OCI-LY7 (cell line): ENCODE measurements around the gene NOM1. TPM values are rescaled to one million over a fixed set of nuclear protein-coding genes. Genes with fewer than 3 reads are reported as not detected.
"Not testable (repeated sequence)": the region's sequence is repeated elsewhere in the genome, so short reads cannot be mapped to it uniquely, and the experiment has no call there.

ENCODE experiments used
- BruUV-seq: library from RNA; stranded (reverse); fragments of 400-500 nt; replicated peaks from 2 replicates; lab custom pipeline; 2021; lab: Mats Ljungman, UMichigan
- CTCF ChIA-PET: fragments of 300-600 bp; sonication (Branson Sonifier 250); formaldehyde crosslinking; loops from one replicate; lab custom pipeline; 2022; ENCODE audit warnings: antibody characterized with exemption; ENCODE audit not compliant: unreplicated experiment; lab: Charles Lee
- POLR2A ChIA-PET: fragments of 300-600 bp; sonication (Branson Sonifier 250); formaldehyde crosslinking; loops from one replicate; lab custom pipeline; 2022; ENCODE audit warnings: antibody characterized with exemption; lab: Charles Lee
- DNase-seq: peaks from one replicate; pipeline ENCODE4 v3.0.0-alpha.2; 2015; ENCODE audit warnings: low spot score
- H2AFZ ChIP-seq: fragments of 200-600 bp; sonication (generic), shearing (Covaris generic); 2 replicates; pipeline ENCODE4 v1.6.1; 2014; ENCODE audit warnings: mild to moderate bottlenecking, antibody characterized with exemption, low read length, moderate library complexity
- H3K27ac ChIP-seq: fragments of 200-600 bp; sonication (generic); 2 replicates; pipeline ENCODE4 v1.5.1; 2014; ENCODE audit warnings: mixed run types, low read depth, mild to moderate bottlenecking, moderate library complexity, low read length, inconsistent platforms; ENCODE audit not compliant: poor library complexity, severe bottlenecking
- H3K36me3 ChIP-seq: fragments of 200-600 bp; sonication (generic); 2 replicates; pipeline ENCODE4 v1.6.1; 2014; ENCODE audit warnings: mild to moderate bottlenecking, antibody characterized with exemption, low read length, moderate library complexity, mixed read lengths; ENCODE audit not compliant: insufficient read depth
- H3K4me1 ChIP-seq: fragments of 200-600 bp; sonication (generic); 2 replicates; pipeline ENCODE4 v1.5.1; 2014; ENCODE audit warnings: mild to moderate bottlenecking, low read length; ENCODE audit not compliant: insufficient read depth, poor library complexity, severe bottlenecking
- H3K4me2 ChIP-seq: fragments of 200-600 bp; sonication (generic); 2 replicates; pipeline ENCODE4 v1.6.1; 2014; ENCODE audit warnings: mild to moderate bottlenecking, low read length
- H3K4me3 ChIP-seq: fragments of 200-600 bp; sonication (generic); 2 replicates; pipeline ENCODE4 v1.5.1; 2014; ENCODE audit warnings: mild to moderate bottlenecking, low read depth, low read length; ENCODE audit not compliant: poor library complexity, severe bottlenecking
- H3K79me2 ChIP-seq: fragments of 200-600 bp; sonication (generic); 2 replicates; pipeline ENCODE4 v1.6.1; 2016; ENCODE audit warnings: low read depth, mild to moderate bottlenecking, low read length, moderate library complexity, mixed read lengths; ENCODE audit not compliant: insufficient read depth
- H3K9me2 ChIP-seq: fragments of 200-600 bp; sonication (generic); 2 replicates; pipeline ENCODE4 v1.6.1; 2016; ENCODE audit warnings: mild to moderate bottlenecking, low read length, mixed read lengths; ENCODE audit not compliant: insufficient read depth
- H3K9me3 ChIP-seq: fragments of 200-600 bp; sonication (generic); 2 replicates; pipeline ENCODE4 v1.6.1; 2014; ENCODE audit warnings: mild to moderate bottlenecking, mixed run types, low read length, mixed read lengths
- H4K20me1 ChIP-seq: fragments of 200-600 bp; sonication (generic); 2 replicates; pipeline ENCODE4 v1.6.1; 2014; ENCODE audit warnings: mild to moderate bottlenecking, antibody characterized with exemption, low read length, moderate library complexity, mixed read lengths; ENCODE audit not compliant: insufficient read depth
- EZH2phosphoT487 ChIP-seq: fragments of 200-600 bp; sonication (generic); IDR thresholded peaks from 2 replicates; pipeline ENCODE4 v1.6.1; 2018; ENCODE audit warnings: low read depth, borderline replicate concordance, mild to moderate bottlenecking, mixed run types, antibody characterized with exemption, low read length, moderate library complexity, mixed read lengths
- intact Hi-C: fragments of 100-400 bp; cut with micrococcal nuclease; formaldehyde crosslinking; loops from one replicate; pipeline ENCODE4 v1.10.0; 2022; ENCODE audit not compliant: unreplicated experiment
- total RNA-seq, 2 experiments: library from RNA; depleted of rRNA in 1 of 2; stranded (reverse); fragments of >200 nt in 1 of 2; shearing (Covaris generic) in 1 of 2; gene quantifications; 2 replicates each; pipeline ENCODE4 v1.2.3, GENCODE V29; 2014 to 2022
- TF ChIP-seq, protein P1 (sequence below): fragments of 200-600 bp; sonication (generic); conservative IDR thresholded peaks from 2 replicates; pipeline ENCODE4 v1.5.1; 2014; ENCODE audit warnings: mild to moderate bottlenecking, antibody characterized with exemption, low read length, moderate library complexity, mixed read lengths

Gene NOM1
- total RNA-seq, 2 experiments from 2014 or later, result 40.2 to 59.9 TPM

DNA sequence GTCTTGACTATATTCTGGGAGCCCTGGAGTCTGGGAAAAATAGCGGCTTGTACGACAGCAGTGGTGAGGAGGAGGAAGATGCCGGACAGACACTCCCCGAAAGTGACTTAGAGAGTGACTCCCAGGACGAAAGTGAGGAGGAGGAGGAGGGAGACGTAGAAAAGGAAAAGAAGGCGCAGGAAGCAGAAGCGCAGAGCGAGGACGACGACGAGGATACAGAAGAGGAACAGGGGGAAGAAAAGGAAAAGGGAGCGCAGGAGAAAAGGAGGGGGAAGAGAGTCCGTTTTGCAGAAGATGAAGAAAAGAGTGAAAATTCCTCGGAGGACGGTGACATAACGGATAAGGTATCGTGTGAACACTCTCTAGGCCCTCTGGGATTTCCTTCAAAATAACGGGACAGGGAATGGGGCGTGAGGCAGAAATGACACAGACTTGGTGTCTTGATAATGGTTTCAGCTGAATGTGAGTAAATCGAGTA, 908 bp downstream of the NOM1 start:
- BruUV-seq, result no TSS peak
- peak overlapping the region; percentile 62 for H3K27ac ChIP-seq
- TF ChIP-seq, protein P1, sequence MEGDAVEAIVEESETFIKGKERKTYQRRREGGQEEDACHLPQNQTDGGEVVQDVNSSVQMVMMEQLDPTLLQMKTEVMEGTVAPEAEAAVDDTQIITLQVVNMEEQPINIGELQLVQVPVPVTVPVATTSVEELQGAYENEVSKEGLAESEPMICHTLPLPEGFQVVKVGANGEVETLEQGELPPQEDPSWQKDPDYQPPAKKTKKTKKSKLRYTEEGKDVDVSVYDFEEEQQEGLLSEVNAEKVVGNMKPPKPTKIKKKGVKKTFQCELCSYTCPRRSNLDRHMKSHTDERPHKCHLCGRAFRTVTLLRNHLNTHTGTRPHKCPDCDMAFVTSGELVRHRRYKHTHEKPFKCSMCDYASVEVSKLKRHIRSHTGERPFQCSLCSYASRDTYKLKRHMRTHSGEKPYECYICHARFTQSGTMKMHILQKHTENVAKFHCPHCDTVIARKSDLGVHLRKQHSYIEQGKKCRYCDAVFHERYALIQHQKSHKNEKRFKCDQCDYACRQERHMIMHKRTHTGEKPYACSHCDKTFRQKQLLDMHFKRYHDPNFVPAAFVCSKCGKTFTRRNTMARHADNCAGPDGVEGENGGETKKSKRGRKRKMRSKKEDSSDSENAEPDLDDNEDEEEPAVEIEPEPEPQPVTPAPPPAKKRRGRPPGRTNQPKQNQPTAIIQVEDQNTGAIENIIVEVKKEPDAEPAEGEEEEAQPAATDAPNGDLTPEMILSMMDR, result no peak
- peaks cover 48% of the 10 kb centered on the region for H3K36me3 ChIP-seq
- H3K4me2 ChIP-seq, result peak overlapping the region; percentile 79
- DNase-seq, result no peak
- peaks cover 36% of the 10 kb centered on the region for H4K20me1 ChIP-seq
- H3K9me2 ChIP-seq, result no peaks in the 10 kb centered on the region
- peak overlapping the region; percentile 82 for H3K4me3 ChIP-seq
- H3K9me3 ChIP-seq, result peaks cover 5% of the 10 kb centered on the region; the same call in 1 of the 2 replicates
- peaks cover 25% of the 10 kb centered on the region for H3K4me1 ChIP-seq
- peaks cover 60% of the 10 kb centered on the region for H3K79me2 ChIP-seq
- no peak overlapping the region; the same call in 1 of the 2 replicates for H2AFZ ChIP-seq
- CTCF ChIA-PET, result interaction anchor here (0.5 to 1.0 kb wide), 2 partner anchors 12 to 241 kb away, joined by 3 read pairs; no protein-coding TSS in a partner anchor
- POLR2A ChIA-PET, result interaction anchor here (1.1 to 2.8 kb wide), 3 partner anchors 23 to 169 kb away, joined by 3 to 17 read pairs (median 15); partner anchors contain the start of gene LMBR1
- intact Hi-C loops, result no loop called here

DNA sequence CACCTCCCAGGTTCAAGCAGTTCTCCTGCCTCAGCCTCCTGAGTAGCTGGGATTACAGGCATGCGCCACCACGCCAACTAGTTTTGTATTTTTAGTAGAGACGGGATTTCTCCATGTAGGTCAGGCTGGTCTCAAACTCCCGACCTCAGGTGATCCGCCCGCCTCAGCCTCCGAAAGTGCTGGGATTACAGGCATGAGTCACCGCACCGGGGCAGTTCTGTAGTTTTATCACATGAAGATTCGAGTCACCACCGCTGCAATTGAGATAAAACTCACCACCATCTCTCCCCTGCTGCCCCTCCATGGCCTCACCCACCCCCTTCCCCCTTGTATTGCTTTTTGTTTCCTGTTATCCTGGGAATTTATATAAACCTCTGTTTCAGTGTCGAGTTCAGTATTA, 3.7 kb downstream of the NOM1 start:
- BruUV-seq, CTCF ChIA-PET, intact Hi-C loops, H3K9me3 ChIP-seq, DNase-seq, H3K4me2 ChIP-seq, H3K27ac ChIP-seq, H3K9me2 ChIP-seq, H2AFZ ChIP-seq, H3K4me3 ChIP-seq, POLR2A ChIA-PET: not testable (repeated sequence)
- H3K36me3 ChIP-seq, result peaks cover 74% of the 10 kb centered on the region
- peaks cover 75% of the 10 kb centered on the region for H3K79me2 ChIP-seq
- peaks cover 39% of the 10 kb centered on the region for H4K20me1 ChIP-seq
- peaks cover 25% of the 10 kb centered on the region for H3K4me1 ChIP-seq

DNA sequence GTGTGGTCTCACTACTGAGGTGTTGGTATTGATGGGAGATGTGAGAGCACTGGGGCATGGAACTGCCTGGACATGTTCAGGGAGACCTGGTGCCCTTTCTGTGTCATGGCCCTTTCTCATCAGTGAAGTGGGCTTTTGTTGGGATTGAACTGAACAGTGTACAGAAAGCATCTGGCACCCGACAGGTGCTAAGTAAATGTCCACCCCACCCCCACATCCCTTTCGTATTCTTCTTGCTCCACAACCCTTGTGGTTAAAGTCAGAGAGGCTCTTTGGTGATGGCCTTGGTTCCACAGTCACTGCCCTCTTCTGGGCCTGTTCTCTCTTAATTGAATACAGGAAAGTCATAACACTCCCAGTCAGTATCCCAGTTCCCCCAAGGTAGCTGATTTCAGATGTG, 5.4 kb downstream of the NOM1 start:
- Histone ChIP-seq H3K4me1 (peaks cover 16% of the 10 kb centered on the region), H3K36me3 (peaks cover 89% of the 10 kb centered on the region), H2AFZ (no peak overlapping the region), H4K20me1 (peaks cover 39% of the 10 kb centered on the region), H3K79me2 (peaks cover 68% of the 10 kb centered on the region), H3K4me3 (no peak overlapping the region), H3K27ac (no peak overlapping the region), H3K4me2 (no peak overlapping the region), H3K9me2 (no peaks in the 10 kb centered on the region), H3K9me3 (no peaks in the 10 kb centered on the region)
- TF ChIP-seq EZH2phosphoT487, result no peak
- TF ChIP-seq, protein P1, result no peak
- no peak for DNase-seq
- CTCF ChIA-PET, result no interaction called here
- POLR2A ChIA-PET, result no interaction called here
- intact Hi-C loops, result no loop called here
- BruUV-seq, result no TSS peak
